GM19240 (cell line): ENCODE results near the gene SELENOO.
"Not testable (repeated sequence)": the region's sequence is repeated elsewhere in the genome, so short reads cannot be mapped to it uniquely, and the experiment has no call there.

ENCODE experiments used
- DNase-seq: peaks from one replicate; pipeline ENCODE4 v3.0.0; 2011; ENCODE audit warnings: low spot score; ENCODE audit not compliant: insufficient read length

The SELENOO gene

GRCh38 chr22:50199829-50200460 is 866 bp upstream of the SELENOO start:
- DNase-seq: no peak

- DNase-seq: no peak
These were observed 649 bp downstream of the SELENOO start for GRCh38 chr22:50201191-50202129.

DNA sequence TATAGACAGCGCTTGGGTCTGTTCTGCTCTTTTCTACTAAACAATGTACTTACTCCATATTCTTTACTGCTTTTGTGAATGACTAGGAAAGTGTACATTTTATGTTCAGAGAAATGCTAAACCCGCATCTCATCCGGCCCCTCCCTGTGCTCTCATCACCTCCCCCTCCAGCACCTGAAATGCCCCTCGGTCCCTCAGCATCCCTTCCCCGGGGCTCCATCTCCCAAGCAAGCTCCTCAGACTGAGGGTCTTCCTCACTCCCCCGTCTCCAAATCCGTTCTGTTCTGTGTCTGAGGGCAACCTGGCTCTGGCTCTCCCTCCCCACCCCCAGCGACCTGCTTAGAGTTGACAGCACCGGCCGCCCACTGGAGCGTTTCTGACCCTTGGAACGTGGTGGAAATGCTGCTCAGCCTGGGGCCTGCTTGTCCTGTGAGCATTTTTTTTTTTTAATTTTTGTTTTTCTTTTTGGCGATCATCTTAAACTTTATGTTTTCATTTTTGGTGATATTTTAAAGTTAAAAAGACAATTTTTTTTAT is 1.4 kb downstream of the SELENOO start:
- DNase-seq: no peak

DNA sequence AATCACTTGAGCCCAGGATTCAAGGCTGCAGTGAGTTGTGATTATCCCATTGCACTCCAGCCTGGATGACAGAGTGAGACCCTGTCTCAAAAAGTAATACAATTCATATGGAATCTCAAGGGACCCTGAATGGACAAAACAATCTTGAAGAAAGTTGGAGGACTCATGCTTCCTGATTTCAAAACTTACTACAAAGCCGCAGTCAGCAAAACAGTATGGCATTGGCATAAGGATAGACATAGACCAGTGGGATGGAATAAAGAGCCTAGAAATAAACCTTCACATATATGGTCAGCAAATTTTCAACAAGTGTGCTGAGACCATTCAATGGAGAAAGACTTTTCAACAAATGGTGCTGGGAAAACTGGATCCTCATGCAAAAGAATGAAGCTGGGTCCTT is 2.5 kb downstream of the SELENOO start:
- no peak for DNase-seq

GRCh38 chr22:50204571-50204970 is 3.8 kb downstream of the SELENOO start:
- DNase-seq: no peak

GRCh38 chr22:50204998-50205397 is 4.2 kb downstream of the SELENOO start:
- DNase-seq: not testable (repeated sequence)

- DNase-seq: no peak
These were observed 5.2 kb downstream of the SELENOO start for GRCh38 chr22:50205781-50206569.

DNA sequence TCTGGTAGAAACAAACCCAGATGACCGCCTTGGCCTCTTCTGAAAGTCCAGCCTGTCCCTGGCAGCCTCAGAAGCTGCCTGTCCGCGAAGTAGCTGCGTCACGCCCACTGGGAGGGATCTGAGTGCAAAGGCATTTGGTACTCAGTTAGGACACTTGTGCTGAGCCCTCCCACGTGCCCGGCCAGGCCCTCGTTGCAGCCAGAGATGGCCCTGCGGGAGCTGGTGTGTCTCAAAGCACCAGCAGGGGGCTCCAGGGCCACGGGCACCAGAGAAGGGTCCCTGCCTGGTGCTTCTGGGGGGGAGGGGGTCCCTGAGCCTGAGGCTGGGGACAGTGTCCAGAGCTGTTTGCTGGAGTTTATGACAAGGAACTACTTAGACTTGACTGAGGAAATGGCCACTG is 5.8 kb downstream of the SELENOO start:
- no peak for DNase-seq

DNA sequence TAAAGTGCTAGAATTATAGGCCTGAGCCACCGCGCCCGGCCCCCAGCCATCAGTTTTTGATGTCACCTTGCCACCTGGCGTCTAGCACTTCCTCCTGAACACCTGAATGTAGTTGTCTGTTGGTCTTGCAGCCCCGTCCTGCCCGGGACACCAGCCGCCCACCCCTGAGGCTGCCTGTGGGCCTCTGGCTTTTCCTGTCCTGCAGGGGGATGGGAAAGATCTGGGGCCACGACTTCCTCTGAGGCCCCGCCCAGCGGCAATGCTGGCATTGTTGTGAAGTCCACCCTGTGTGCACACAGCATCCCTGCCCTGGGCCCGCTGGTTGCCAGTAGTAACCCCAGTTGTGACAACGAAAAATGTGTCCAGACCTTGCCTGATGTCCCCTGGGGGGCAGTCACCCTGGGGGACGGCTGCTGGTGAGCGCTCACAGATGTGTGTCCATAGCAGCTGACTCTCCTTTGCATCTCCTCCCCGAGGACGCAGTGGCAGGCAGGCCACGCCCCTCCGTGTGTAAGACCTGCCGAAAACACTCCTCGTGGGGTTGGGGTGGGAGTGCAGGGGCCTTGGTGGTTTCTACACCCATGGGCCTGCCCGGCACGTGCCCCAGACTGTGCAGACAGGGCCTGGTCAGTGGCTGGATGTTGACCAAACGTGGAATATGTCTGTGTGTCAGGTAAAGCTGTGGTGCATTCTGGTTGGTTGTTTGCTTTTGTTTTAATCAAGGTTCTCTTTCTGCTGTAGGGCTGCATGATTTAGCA is 6.8 kb downstream of the SELENOO start:
- no peak for DNase-seq

- DNase-seq: no peak
These were observed 7.7 kb downstream of the SELENOO start for GRCh38 chr22:50208430-50208938.

DNA sequence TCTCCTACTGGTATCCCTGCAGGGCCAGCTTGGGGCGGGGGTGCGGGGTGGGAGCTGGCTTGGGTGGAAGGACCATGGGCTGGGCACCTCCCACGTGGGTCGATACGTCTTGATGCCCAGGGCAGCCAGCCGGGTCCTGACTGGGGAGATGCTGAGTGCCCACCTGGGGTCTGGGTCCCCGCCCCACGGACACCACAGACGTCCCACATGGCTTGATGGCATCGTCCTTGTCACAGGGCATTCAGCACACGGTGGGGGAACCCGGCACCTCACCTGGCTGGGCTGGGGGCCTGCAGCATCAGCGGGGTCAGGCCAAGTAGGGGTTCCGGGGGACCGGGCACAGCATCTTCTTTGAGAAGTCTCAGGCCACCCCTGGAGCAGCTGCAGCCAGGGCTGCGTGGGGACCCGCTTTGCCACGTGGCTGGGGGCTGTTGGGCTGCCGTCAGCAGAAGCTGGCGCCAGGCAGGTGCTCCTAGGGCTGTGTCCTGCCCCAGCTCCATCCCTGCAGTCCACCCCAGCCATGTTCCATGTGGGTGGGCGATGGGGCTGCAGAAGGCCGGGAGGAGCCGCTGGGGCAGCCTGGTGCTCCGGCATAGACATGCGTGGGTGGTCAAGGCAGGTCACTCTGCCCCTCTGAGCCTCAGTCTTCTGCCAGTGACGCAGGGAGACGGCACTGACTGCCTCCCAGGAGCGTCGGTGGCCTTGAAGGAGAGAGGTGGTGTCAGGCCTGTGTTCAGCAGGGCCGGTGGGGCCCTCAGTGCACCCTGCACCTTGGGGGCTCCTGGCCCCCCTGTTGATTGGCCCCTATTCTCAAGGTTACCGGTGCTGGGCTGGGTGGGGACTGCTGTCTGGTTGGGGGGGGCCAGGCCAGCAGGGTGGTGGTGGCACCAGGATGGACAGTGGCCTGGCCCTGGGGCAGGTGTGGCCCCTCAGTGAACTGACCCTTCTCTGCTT is 8.4 kb downstream of the SELENOO start:
- no peak for DNase-seq

DNA sequence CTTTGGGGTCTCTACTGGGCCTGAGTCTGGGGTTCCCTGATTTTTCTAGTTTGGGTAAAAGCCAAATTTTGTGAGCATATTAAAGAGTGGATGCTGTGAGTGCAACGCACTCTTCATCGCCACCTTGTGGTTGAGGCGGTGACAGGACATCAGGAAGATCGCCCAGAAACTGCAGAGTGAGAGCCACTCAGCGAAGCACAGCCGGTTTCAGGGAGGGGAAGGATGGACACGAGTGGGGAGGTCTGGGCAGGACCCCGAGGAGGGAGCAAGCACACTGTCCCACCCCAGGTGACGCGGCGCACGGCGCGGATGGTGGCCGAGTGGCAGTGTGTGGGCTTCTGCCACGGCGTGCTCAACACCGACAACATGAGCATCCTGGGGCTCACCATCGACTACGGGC is 9.1 kb downstream of the SELENOO start:
- DNase-seq: peak; percentile 80

DNA sequence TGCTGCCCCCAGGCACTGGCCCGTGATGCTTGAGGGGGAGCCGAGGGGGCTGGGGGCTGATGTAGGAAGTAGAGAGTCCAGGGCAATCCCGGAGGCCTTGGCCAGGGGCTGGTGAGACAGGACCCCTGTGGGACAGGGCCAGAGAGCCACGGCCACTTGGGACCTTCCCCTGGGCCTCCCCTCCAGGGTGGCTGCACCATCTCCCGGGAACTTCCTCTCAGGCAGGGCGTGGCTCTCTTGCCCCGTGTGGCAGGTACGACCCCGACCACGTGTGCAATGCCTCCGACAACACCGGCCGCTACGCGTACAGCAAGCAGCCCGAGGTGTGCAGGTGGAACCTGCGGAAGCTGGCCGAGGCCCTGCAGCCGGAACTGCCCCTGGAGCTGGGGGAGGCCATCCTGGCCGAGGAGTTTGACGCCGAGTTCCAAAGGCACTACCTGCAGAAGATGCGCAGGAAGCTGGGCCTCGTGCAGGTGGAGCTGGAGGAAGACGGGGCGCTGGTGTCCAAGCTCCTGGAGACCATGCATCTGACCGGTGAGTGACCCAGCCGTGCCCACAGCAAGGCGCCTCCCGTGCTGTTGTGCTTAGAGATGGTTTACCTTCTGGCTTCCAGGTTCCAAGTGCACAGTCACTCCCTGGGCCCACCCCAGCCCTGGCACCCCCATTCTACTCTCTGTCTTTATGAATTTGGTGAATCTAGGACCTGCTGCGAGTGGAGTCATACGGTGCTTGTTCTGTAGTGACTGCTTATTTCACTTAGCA is 9.7 kb downstream of the SELENOO start:
- DNase-seq: no peak

DNA sequence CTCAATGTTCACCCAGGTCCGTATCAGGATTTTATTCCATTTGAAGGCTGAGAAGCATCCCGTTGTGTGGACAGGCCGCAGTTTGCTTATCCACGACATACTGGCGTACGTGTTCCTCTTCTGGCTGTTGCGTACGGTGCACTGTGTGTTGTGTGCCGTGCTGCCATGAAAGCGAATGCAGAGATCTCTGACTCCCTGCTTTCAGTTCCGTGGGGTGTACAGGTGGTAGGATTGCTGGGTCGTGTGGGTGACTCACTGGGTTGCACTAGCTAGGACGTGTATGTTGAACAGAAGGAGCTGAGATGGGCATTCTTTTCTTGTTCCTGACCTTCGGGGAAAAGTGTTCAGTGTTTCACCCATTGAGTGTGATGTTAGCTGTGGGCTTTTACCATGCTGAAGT is 10.3 kb downstream of the SELENOO start:
- DNase-seq: no peak

DNA sequence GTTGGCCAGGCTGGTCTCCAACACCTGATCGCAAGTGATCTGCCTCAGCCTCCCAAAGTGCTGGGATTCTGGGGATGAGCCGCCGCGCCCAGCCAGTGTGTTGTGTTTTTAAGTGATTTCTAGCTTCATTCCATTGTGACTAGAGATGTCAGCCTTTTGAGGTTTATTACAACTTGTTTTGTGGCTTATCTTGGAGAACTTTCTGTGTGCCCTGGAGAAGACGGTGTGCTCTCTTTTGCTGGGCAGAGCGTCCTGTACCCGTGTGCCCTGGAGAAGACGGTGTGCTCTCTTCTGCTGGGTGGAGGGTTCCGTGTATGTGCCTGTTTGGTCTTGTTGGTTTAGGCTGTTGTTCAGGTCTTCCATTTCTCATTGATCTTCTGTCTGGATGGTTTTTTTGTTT is 12.5 kb downstream of the SELENOO start:
- no peak for DNase-seq

- DNase-seq: no peak
These were observed 14.7 kb downstream of the SELENOO start for GRCh38 chr22:50215297-50216054.

- no peak for DNase-seq
These were observed 15.4 kb downstream of the SELENOO start for GRCh38 chr22:50216055-50216683.
